Left cardiac atrium (tissue), 4 donors: ENCODE data around the gene TAB2. TPM values are rescaled to one million over a fixed set of nuclear protein-coding genes. Genes with fewer than 3 reads are reported as not detected.
A peak's percentile ranks its signal among the peaks of the same experiment; 100 is the strongest.
"Not testable (repeated sequence)": the region's sequence is repeated elsewhere in the genome, so short reads cannot be mapped to it uniquely, and the experiment has no call there.

Source experiments
- ATAC-seq, 2 donors: fragments of 200-7000 bp; cut with Tn5 transposase; one replicate each; pipeline ENCODE4 v1.9.1; 2020; ENCODE audit warnings: mild to moderate bottlenecking in 2 of 2, moderate library complexity in 2 of 2
- DNase-seq: peaks from one replicate; pipeline ENCODE4 v3.0.0-alpha.2; 2020
- intact Hi-C, 2 donors: fragments of 100-400 bp; cut with DNase I; formaldehyde crosslinking; loops; one replicate each; pipeline versions ENCODE4 v1.14.1 to v1.15.1; 2022 to 2023
- total RNA-seq, 2 donors: library from RNA; stranded (reverse); fragmentation: NEBNext Ultra II Directional; extraction: Animal tissue kit (Norgen Biotek cat#: 25700); gene quantifications; one replicate each; pipeline ENCODE4 v1.2.1, GENCODE V29; 2021
- donor health status: DM: no; HTN: yes; CAD: no.
- donor health status: DM: no; HTN: yes; CAD: no; lungs with severe emphysema.
- donor health status: DM: yes; HTN: yes; CAD: no.
- donor health status: Dilated cardiomyopathy.

TAB2 gene
- total RNA-seq, 2 donors from 2014 or later, result 45.6 to 56.3 TPM

GRCh38 chr6:149329529-149329928 lies 12.0 kb downstream of the TAB2 start:
- DNase-seq (no peak), ATAC-seq (no peak)
- intact Hi-C loops, result no loop called here

- intact Hi-C loops, result no loop called here
- ATAC-seq (no peak), DNase-seq (no peak)
These were observed 12.6 kb downstream of the TAB2 start for GRCh38 chr6:149330133-149330532.

GRCh38 chr6:149331043-149331807 lies 13.7 kb downstream of the TAB2 start:
- ATAC-seq (no peak), DNase-seq (no peak)
- intact Hi-C loops, result no loop called here

- DNase-seq, result no peak
- no peak for ATAC-seq
- intact Hi-C loops, result no loop called here
These were observed 14.4 kb downstream of the TAB2 start for GRCh38 chr6:149331871-149332270.

GRCh38 chr6:149332602-149333265 lies 15.2 kb downstream of the TAB2 start:
- intact Hi-C loops, result no loop called here
- DNase-seq (no peak), ATAC-seq (peak in 1 of 2 donors; percentile 38)

GRCh38 chr6:149333266-149333620 lies 15.7 kb downstream of the TAB2 start:
- DNase-seq, result no peak
- ATAC-seq, result no peak

GRCh38 chr6:149334201-149334600 lies 16.7 kb downstream of the TAB2 start:
- intact Hi-C loops, result no loop called here
- no peak for ATAC-seq
- no peak for DNase-seq

More at GRCh38 chr6:149333266-149333620, 15.7 kb downstream of the TAB2 start:
- intact Hi-C loops, result no loop called here

GRCh38 chr6:149334682-149335160 lies 17.2 kb downstream of the TAB2 start:
- intact Hi-C loops, result no loop called here
- ATAC-seq (peak in 1 of 2 donors; percentile 59), DNase-seq (no peak)

- intact Hi-C loops, result no loop called here
- ATAC-seq (peak in 1 of 2 donors; percentile 70), DNase-seq (no peak)
These were observed 18.6 kb downstream of the TAB2 start for GRCh38 chr6:149335924-149336608.

GRCh38 chr6:149336609-149336928 lies 19.1 kb downstream of the TAB2 start:
- DNase-seq (no peak), ATAC-seq (peak in 1 of 2 donors; percentile 10)
- intact Hi-C loops, result no loop called here

GRCh38 chr6:149337320-149337719 lies 19.8 kb downstream of the TAB2 start:
- DNase-seq (no peak), ATAC-seq (no peak)
- intact Hi-C loops, result no loop called here

- ATAC-seq, result no peak
- intact Hi-C loops, result no loop called here
These were observed 22.7 kb downstream of the TAB2 start for GRCh38 chr6:149340200-149340599.

GRCh38 chr6:149342525-149342924 lies 25.0 kb downstream of the TAB2 start:
- ATAC-seq (no peak), DNase-seq (no peak)
- intact Hi-C loops, result no loop called here

More at GRCh38 chr6:149340200-149340599, 22.7 kb downstream of the TAB2 start:
- DNase-seq, result no peak

- intact Hi-C loops, result no loop called here
- ATAC-seq (no peak), DNase-seq (no peak)
These were observed 26.0 kb downstream of the TAB2 start for GRCh38 chr6:149343501-149343900.

GRCh38 chr6:149346078-149346477 lies 28.6 kb downstream of the TAB2 start:
- intact Hi-C loops, result no loop called here
- DNase-seq (no peak), ATAC-seq (no peak)

- intact Hi-C loops, result no loop called here
- DNase-seq (no peak), ATAC-seq (no peak)
These were observed 29.6 kb downstream of the TAB2 start for GRCh38 chr6:149347067-149347466.

- intact Hi-C loops, ATAC-seq, DNase-seq: not testable (repeated sequence)
These were observed 31.8 kb downstream of the TAB2 start for GRCh38 chr6:149349279-149349678.

- no peak for DNase-seq
- no peak for ATAC-seq
- intact Hi-C loops, result no loop called here
These were observed 36.5 kb downstream of the TAB2 start for GRCh38 chr6:149354009-149354408.

GRCh38 chr6:149356081-149356750 lies 38.7 kb downstream of the TAB2 start:
- ATAC-seq (no peak), DNase-seq (no peak)
- intact Hi-C loops, result no loop called here
